GM18909 (cell line): ENCODE results near the gene CALCOCO2.

Experiments
- ATAC-seq: cut with Tn5 transposase; IDR thresholded peaks from one replicate; pipeline ENCODE4 v1.9.1; 2021; ENCODE audit warnings: mild to moderate bottlenecking; ENCODE audit not compliant: unreplicated experiment, poor library complexity

Gene CALCOCO2

DNA sequence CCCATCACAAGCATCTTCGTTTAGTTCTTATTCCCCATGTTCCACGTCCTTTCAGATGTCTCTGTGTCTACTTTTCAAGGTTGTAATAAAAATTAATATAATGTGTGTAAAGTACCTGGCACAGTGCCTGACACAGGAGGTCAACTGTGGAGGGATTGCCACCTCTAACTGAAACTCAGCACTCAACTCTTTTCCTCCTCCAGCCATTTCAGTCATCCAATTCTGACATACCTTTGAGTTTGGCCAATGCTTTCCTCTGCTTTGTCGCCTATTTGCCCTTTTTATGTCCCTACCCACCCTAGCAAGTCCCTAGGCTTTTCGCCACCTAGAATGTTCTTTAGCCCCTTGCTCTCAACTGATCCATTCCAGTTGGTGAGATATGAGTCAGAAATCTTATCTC is 78.9 kb downstream of the CALCOCO2 start:
- ATAC-seq: no peak

DNA sequence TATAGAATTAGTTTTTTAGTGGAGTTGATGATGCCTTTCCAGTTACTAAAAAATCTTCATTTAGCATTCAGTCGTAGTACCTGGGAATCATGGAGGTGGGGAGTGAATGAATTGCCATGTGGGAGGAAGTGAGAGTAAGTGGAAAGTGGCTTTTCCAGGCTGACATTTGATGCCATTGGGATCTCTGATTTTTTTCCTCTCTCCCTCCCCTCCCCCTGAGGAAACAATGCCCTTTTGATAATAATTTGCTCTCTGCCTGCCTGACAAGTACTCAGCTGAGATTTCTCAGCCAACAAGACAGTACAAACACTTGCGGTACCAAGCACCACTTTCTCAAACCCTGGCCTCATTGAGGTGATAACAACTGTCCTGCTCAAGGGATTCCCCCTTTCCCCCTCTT is 79.5 kb downstream of the CALCOCO2 start:
- no peak for ATAC-seq

DNA sequence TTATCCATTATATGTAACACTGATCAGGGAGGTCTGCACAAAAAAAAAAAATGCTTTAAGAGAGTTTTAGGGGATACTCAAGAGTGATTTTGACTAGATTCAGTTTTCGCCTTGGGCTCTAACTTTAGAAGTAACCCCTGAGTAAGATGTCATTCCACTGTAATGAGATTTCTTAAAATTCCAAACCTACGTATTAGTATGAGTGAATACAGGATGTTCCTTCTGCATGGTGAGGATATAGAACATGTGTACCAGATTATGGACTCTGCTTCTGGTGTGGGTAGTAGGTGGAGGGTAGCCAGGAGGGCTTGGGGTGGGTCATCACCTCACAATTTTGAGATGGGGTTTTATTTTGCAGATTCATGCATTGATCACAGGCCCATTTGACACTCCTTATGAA is 81.6 kb downstream of the CALCOCO2 start:
- ATAC-seq: no peak
